ENCODE data around the gene NEDD8.
"Not testable (repeated sequence)": the region's sequence is repeated elsewhere in the genome, so short reads cannot be mapped to it uniquely, and the experiment has no call there.

NEDD8 gene

DNA sequence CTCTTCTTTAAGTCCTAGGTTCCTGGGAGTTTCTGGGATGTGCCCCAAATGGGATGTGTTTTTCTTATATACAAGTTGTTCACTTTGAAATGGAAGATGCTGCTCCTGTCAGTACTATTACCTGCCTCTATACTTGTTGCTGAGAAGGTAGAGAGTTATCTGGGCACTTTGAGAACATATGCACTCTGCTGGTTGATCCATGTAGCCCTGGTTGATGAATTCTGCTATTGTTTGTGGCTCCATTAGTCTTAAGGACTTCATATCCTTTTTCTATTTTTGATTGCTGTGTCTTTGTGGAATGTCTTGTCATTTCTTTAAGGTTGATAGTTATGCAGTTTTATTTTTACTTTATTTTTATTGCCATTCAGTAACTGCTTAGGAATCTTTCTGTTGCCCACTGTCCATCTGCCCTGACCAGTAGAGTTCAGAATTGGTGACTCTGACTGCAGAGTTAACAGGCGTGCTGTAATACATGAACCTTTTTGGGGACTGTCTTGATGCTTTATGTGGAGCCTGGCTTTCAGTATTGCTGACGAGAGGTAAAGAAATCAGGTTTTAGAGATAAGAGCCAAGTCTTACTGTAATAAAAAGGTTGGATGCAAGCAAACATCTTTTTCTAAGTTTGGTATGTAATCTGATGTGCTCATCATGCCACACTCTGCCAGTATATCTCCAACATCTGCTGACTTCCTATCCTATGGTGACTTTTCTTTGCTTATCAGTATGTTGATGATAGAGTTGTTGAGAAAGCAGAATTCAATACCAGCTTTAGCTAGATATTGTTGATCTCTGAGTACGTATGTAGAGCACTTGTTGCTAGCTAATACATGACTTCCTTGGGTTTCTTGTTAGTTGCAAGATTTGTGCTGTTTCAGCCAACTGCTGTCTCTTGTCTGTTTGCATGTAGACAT is 2.2 kb upstream of the NEDD8 start:
- Histone ChIP-seq H3K9ac (ENCODE audit: low read length) (no peak overlapping the region), H3K27ac (ENCODE audit: low read depth, low read length) (no peak overlapping the region), H3K4me3 (ENCODE audit: low read depth, low read length) (no peak overlapping the region), H3K9me3 (ENCODE audit: control insufficient read depth, insufficient read depth, low read depth, low read length) (no peaks in the 10 kb centered on the region), H3K4me1 (ENCODE audit: control insufficient read depth, insufficient read depth, low read length) (peaks cover 11% of the 10 kb centered on the region; the same call in 1 of the 2 replicates), H3K27me3 (ENCODE audit: control insufficient read depth, insufficient read depth, low read length) (no peaks in the 10 kb centered on the region), H3K36me3 (ENCODE audit: control insufficient read depth, insufficient read depth, low read length) (peaks cover 49% of the 10 kb centered on the region)

DNA sequence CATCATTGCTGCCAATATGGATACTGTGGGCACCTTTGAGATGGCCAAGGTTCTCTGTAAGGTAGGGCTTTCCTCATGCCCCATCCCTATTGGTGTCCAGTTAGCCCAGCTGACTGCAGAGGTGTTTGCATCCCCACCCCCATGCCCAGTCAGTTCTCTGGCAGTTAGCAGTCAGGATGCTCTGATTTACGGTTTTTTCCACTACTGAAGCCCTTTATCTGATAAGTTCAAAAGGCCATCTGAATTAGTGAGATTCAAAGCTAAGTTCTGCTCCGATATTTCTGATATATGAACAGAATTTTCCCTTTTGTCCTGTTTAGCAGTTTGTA is 1.3 kb upstream of the NEDD8 start:
- Histone ChIP-seq H3K9me3 (ENCODE audit: control insufficient read depth, insufficient read depth, low read depth, low read length) (no peaks in the 10 kb centered on the region), H3K27me3 (ENCODE audit: control insufficient read depth, insufficient read depth, low read length) (no peaks in the 10 kb centered on the region), H3K4me1 (ENCODE audit: control insufficient read depth, insufficient read depth, low read length) (peaks cover 11% of the 10 kb centered on the region; the same call in 1 of the 2 replicates), H3K36me3 (ENCODE audit: control insufficient read depth, insufficient read depth, low read length) (peaks cover 41% of the 10 kb centered on the region), H3K27ac (ENCODE audit: low read depth, low read length) (no peak overlapping the region), H3K4me3 (ENCODE audit: low read depth, low read length) (peak overlapping the region; percentile 99), H3K9ac (ENCODE audit: low read length) (peak overlapping the region; percentile 90)

DNA sequence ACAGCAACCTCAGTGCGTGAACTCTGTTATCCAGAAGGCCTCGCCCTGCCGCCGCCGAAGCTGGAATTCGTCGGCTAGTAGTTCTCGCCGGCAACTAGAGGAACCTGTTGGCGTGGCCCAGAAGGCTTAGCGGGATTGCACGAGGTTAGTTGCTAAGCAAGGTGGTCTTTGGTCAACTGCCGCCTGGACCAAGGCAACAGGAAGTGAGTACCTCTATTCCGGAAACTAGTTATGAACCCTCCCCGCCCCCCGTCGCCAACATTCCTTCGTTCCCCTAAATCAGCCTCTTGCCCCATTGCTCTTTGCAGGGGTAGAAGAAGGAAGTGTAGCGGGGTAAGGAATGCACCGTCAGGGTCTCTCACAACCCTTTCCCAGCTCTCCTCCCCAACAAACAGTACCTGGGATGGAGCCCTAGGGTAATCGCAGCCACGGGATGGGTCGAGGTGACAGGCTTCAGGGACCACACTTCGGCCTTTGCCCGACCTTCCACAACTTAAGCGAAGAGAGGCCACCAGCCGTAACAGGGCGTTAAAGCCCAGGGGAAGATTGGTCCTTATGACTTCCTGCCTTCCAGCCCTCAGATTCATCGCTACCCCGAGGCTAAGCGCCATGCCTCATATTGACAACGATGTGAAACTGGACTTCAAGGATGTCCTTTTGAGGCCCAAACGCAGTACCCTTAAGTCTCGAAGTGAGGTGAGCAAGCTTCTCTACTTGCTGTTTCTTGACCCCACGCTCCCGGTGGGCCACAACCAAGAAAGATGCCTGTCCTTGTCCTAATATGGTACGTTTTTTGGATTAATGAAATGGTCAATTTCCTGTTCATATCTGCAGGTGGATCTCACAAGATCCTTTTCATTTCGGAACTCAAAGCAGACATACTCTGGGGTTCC is 724 bp upstream of the NEDD8 start, which contains the start of gene GMPR2:
Gene GMPR2 (plus strand): TSS at position 285 of the 893 bp plus-strand sequence. CDS start 325 bp downstream, at position 610.
- Histone ChIP-seq H3K27me3 (ENCODE audit: control insufficient read depth, insufficient read depth, low read length) (no peaks in the 10 kb centered on the region), H3K9ac (ENCODE audit: low read length) (peak within 1 kb of the TSS; percentile 90), H3K27ac (ENCODE audit: low read depth, low read length) (peak within 1 kb of the TSS; percentile 74; the same call in 1 of the 2 replicates), H3K4me3 (ENCODE audit: low read depth, low read length) (peak within 1 kb of the TSS; percentile 99), H3K36me3 (ENCODE audit: control insufficient read depth, insufficient read depth, low read length) (peaks cover 40% of the 10 kb centered on the region), H3K4me1 (ENCODE audit: control insufficient read depth, insufficient read depth, low read length) (peaks cover 11% of the 10 kb centered on the region; the same call in 1 of the 2 replicates), H3K9me3 (ENCODE audit: control insufficient read depth, insufficient read depth, low read depth, low read length) (no peaks in the 10 kb centered on the region)

GRCh38 chr14:24231263-24232120 is 675 bp downstream of the NEDD8 start:
- Histone ChIP-seq H3K27me3 (ENCODE audit: control insufficient read depth, insufficient read depth, low read length) (no peaks in the 10 kb centered on the region), H3K9me3 (ENCODE audit: control insufficient read depth, insufficient read depth, low read depth, low read length) (no peaks in the 10 kb centered on the region), H3K27ac (ENCODE audit: low read depth, low read length) (peak overlapping the region; percentile 74; the same call in 1 of the 2 replicates), H3K9ac (ENCODE audit: low read length) (peak overlapping the region; percentile 90), H3K36me3 (ENCODE audit: control insufficient read depth, insufficient read depth, low read length) (peaks cover 31% of the 10 kb centered on the region), H3K4me1 (ENCODE audit: control insufficient read depth, insufficient read depth, low read length) (peaks cover 11% of the 10 kb centered on the region; the same call in 1 of the 2 replicates), H3K4me3 (ENCODE audit: low read depth, low read length) (peak overlapping the region; percentile 99)

DNA sequence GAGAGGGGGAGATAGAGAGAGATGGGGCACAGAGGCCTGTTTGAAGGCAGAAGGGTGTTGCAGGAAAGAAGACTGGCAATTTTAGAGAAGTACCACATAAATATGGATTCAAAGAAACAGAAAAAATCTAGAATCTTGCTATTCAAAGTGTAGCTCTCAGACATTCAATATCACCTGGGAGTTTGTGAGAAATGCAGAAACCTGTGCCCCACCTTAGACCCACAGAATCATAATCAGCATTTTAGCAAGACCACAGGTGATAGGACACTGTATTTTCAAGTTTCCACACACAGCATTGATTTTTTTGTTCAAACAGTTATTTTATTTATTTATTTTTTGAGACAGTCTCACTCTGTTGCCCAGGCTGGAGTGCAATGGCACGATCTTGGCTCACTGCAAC is 3.3 kb downstream of the NEDD8 start:
- Histone ChIP-seq H3K9me3 (ENCODE audit: control insufficient read depth, insufficient read depth, low read depth, low read length) (no peaks in the 10 kb centered on the region), H3K9ac (ENCODE audit: low read length) (no peak overlapping the region), H3K27ac (ENCODE audit: low read depth, low read length) (no peak overlapping the region), H3K36me3 (ENCODE audit: control insufficient read depth, insufficient read depth, low read length) (peaks cover 11% of the 10 kb centered on the region; the same call in 1 of the 2 replicates), H3K27me3 (ENCODE audit: control insufficient read depth, insufficient read depth, low read length) (no peaks in the 10 kb centered on the region), H3K4me3 (ENCODE audit: low read depth, low read length) (no peak overlapping the region), H3K4me1 (ENCODE audit: control insufficient read depth, insufficient read depth, low read length) (peaks cover 11% of the 10 kb centered on the region; the same call in 1 of the 2 replicates)

DNA sequence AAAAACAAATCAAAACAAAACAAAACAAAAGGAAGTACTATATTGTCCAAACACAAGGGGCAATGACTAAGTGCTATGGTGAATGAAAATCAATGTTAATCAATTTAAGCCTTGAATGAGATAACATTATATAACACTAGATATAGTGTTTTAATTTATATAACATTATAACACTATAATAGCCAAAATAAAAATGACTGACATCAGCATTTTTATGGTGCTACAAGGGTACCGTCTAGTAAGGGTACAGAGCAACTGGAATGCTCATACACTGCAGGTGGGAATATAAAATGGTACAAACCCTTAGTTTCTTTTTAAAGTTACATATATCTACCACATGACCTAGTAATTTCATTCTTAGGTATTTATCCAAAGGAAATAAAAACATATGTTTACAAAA is 5.7 kb downstream of the NEDD8 start:
- Histone ChIP-seq H3K27ac (ENCODE audit: low read depth, low read length) (no peak overlapping the region), H3K4me1 (ENCODE audit: control insufficient read depth, insufficient read depth, low read length) (0 out of 2 replicates have a peak, but pooled peaks cover 4% of the 10 kb centered on the region), H3K9me3 (ENCODE audit: control insufficient read depth, insufficient read depth, low read depth, low read length) (no peaks in the 10 kb centered on the region), H3K9ac (ENCODE audit: low read length) (no peak overlapping the region), H3K36me3 (ENCODE audit: control insufficient read depth, insufficient read depth, low read length) (peaks cover 11% of the 10 kb centered on the region; the same call in 1 of the 2 replicates), H3K27me3 (ENCODE audit: control insufficient read depth, insufficient read depth, low read length) (no peaks in the 10 kb centered on the region), H3K4me3 (ENCODE audit: low read depth, low read length) (no peak overlapping the region)

DNA sequence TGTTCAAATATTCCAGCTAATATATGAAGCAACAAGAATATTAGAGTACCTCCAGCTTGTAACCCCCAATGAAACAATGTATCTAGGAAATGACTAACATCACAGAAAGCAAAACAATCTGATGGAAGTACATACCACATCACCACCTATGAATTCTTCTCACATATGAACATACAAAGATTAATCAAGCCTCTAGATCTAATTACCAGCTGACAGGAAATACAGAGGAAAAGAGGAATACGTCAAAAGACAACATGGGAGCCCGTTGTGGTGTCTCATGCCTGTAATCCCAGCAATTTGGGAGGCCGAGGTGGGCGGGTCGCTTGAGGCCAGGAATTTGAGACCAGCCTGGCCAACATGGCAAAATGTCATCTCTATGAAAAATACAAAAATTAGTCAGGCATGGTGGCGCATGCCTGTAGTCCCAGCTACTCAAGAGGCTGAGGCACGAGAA is 7.5 kb downstream of the NEDD8 start:
- no peaks in the 10 kb centered on the region for H3K27me3 ChIP-seq (ENCODE audit: control insufficient read depth, insufficient read depth, low read length)
- H3K4me1 ChIP-seq (ENCODE audit: control insufficient read depth, insufficient read depth, low read length), result no peaks in the 10 kb centered on the region
- no peak overlapping the region for H3K27ac ChIP-seq (ENCODE audit: low read depth, low read length)
- H3K9me3 ChIP-seq (ENCODE audit: control insufficient read depth, insufficient read depth, low read depth, low read length), result no peaks in the 10 kb centered on the region
- H3K4me3 ChIP-seq (ENCODE audit: low read depth, low read length), result no peak overlapping the region
- peaks cover 11% of the 10 kb centered on the region; the same call in 1 of the 2 replicates for H3K36me3 ChIP-seq (ENCODE audit: control insufficient read depth, insufficient read depth, low read length)
- H3K9ac ChIP-seq (ENCODE audit: low read length), result no peak overlapping the region

GRCh38 chr14:24222987-24223386 is 9.2 kb downstream of the NEDD8 start:
- not testable (repeated sequence) for H3K9ac ChIP-seq (ENCODE audit: low read length); H3K4me1 ChIP-seq (ENCODE audit: control insufficient read depth, insufficient read depth, low read length); H3K27me3 ChIP-seq (ENCODE audit: control insufficient read depth, insufficient read depth, low read length); H3K4me3 ChIP-seq (ENCODE audit: low read depth, low read length); H3K9me3 ChIP-seq (ENCODE audit: control insufficient read depth, insufficient read depth, low read depth, low read length); H3K27ac ChIP-seq (ENCODE audit: low read depth, low read length)
- H3K36me3 ChIP-seq (ENCODE audit: control insufficient read depth, insufficient read depth, low read length), result peaks cover 11% of the 10 kb centered on the region

- no peak overlapping the region for H3K9ac ChIP-seq (ENCODE audit: low read length)
- no peak overlapping the region for H3K27ac ChIP-seq (ENCODE audit: low read depth, low read length)
- no peaks in the 10 kb centered on the region for H3K9me3 ChIP-seq (ENCODE audit: control insufficient read depth, insufficient read depth, low read depth, low read length)
- no peaks in the 10 kb centered on the region for H3K27me3 ChIP-seq (ENCODE audit: control insufficient read depth, insufficient read depth, low read length)
- no peaks in the 10 kb centered on the region for H3K4me1 ChIP-seq (ENCODE audit: control insufficient read depth, insufficient read depth, low read length)
- peaks cover 7% of the 10 kb centered on the region for H3K36me3 ChIP-seq (ENCODE audit: control insufficient read depth, insufficient read depth, low read length)
- H3K4me3 ChIP-seq (ENCODE audit: low read depth, low read length), result no peak overlapping the region
These were observed 12.6 kb downstream of the NEDD8 start for GRCh38 chr14:24219521-24219920.

DNA sequence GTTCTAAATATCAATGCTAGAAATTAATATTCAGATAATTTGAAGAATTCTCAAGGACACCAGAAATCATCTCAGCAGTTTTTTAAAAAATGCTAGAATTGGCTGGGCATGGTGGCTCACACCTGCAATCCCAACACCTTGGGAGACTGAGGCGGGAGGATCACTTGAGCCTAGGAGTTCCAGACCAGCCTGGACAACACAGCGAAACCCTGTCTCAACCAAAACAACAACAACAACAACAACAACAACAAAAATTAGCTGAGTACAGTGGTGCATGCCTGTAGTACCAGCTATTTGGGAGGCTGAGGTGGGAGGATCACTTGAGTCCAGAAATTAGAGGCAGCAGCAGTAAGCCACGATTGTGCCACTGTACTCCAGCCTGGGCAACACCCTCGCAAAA is 13.1 kb downstream of the NEDD8 start:
- Histone ChIP-seq H3K27me3 (ENCODE audit: control insufficient read depth, insufficient read depth, low read length) (no peaks in the 10 kb centered on the region), H3K27ac (ENCODE audit: low read depth, low read length) (no peak overlapping the region), H3K36me3 (ENCODE audit: control insufficient read depth, insufficient read depth, low read length) (peaks cover 7% of the 10 kb centered on the region), H3K9ac (ENCODE audit: low read length) (no peak overlapping the region), H3K9me3 (ENCODE audit: control insufficient read depth, insufficient read depth, low read depth, low read length) (no peaks in the 10 kb centered on the region), H3K4me1 (ENCODE audit: control insufficient read depth, insufficient read depth, low read length) (no peaks in the 10 kb centered on the region), H3K4me3 (ENCODE audit: low read depth, low read length) (no peak overlapping the region)
